ENCODE results near the gene GDPD4.

DNA sequence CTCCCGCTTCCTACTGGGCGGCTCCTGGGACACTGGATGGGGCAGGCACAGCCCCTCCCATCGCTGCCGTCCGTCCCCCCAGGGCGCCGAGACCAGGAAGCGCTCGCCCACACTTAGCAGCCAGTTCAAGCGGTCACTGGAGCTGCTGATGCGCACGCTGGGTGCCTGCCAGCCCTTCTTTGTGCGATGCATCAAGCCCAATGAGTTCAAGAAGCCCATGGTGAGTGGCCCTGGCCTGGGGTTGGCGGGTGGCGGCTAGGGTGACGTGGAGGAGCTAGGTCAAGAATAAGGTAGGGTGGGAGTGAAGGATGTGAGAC is 128.9 kb downstream of the GDPD4 start:
- TF ChIP-seq NONO (IDR thresholded peaks at IDR 0.05; ENCODE audit: low read depth in 2 of 2, low read length in 1 of 2) (no peak), PHF8 (IDR thresholded peaks at IDR 0.05; ENCODE audit: borderline replicate concordance, low read length) (no peak), JUN (IDR thresholded peaks at IDR 0.05; ENCODE audit: borderline replicate concordance, low read depth, low read length) (no peak), JUN (CRISPR knock-in tag; IDR thresholded peaks at IDR 0.05; ENCODE audit: borderline replicate concordance) (no peak), TARDBP (IDR thresholded peaks at IDR 0.05) (no peak), CTBP1 (IDR thresholded peaks at IDR 0.05; ENCODE audit: borderline replicate concordance) (no peak), HDGF (IDR thresholded peaks at IDR 0.05) (no peak), FOXK1 (CRISPR knock-in tag; IDR thresholded peaks at IDR 0.05; ENCODE audit: borderline replicate concordance) (no peak), KLF1 (tag; IDR thresholded peaks at IDR 0.05) (no peak), NCOA4 (IDR thresholded peaks at IDR 0.05; ENCODE audit: partially characterized antibody) (no peak), FUS (optimal IDR thresholded peaks at IDR 0.05; ENCODE audit: low read depth, low read length) (no peak)
- TF ChIP-seq, protein P1, sequence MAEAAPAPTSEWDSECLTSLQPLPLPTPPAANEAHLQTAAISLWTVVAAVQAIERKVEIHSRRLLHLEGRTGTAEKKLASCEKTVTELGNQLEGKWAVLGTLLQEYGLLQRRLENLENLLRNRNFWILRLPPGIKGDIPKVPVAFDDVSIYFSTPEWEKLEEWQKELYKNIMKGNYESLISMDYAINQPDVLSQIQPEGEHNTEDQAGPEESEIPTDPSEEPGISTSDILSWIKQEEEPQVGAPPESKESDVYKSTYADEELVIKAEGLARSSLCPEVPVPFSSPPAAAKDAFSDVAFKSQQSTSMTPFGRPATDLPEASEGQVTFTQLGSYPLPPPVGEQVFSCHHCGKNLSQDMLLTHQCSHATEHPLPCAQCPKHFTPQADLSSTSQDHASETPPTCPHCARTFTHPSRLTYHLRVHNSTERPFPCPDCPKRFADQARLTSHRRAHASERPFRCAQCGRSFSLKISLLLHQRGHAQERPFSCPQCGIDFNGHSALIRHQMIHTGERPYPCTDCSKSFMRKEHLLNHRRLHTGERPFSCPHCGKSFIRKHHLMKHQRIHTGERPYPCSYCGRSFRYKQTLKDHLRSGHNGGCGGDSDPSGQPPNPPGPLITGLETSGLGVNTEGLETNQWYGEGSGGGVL (CRISPR knock-in tag; IDR thresholded peaks at IDR 0.05): no peak
- TF ChIP-seq, protein P2, sequence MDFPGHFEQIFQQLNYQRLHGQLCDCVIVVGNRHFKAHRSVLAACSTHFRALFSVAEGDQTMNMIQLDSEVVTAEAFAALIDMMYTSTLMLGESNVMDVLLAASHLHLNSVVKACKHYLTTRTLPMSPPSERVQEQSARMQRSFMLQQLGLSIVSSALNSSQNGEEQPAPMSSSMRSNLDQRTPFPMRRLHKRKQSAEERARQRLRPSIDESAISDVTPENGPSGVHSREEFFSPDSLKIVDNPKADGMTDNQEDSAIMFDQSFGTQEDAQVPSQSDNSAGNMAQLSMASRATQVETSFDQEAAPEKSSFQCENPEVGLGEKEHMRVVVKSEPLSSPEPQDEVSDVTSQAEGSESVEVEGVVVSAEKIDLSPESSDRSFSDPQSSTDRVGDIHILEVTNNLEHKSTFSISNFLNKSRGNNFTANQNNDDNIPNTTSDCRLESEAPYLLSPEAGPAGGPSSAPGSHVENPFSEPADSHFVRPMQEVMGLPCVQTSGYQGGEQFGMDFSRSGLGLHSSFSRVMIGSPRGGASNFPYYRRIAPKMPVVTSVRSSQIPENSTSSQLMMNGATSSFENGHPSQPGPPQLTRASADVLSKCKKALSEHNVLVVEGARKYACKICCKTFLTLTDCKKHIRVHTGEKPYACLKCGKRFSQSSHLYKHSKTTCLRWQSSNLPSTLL (IDR thresholded peaks at IDR 0.05): no peak
